ENCODE results near the gene GALNT2. TPM values are rescaled to one million over a fixed set of nuclear protein-coding genes. Genes with fewer than 3 reads are reported as not detected.

Gene GALNT2
- total and polyA plus RNA-seq, 2 of the 13 experiments (the other 11 are each of a cell fraction or from before 2014, with no cell fraction given) = 39.3 to 39.6 TPM

- no peak for FAIRE-seq
- WGBS (ENCODE audit: low lambda C conversion rate) = 99% methylated on average over 8 of the region's 10 CpGs
- BruUV-seq (replicated peaks) = no TSS peak
- ChIA-PET CTCF (ENCODE audit: low intra/inter-chr PET ratio, low total read pairs) (no interaction called here), POLR2A (interaction anchor here (1.2 kb wide), 1 partner anchor 21 kb away, joined by 5 read pairs; no protein-coding TSS in a partner anchor)
- peaks cover 78% of the 10 kb centered on the region for H3K79me2 ChIP-seq (ENCODE audit: insufficient read depth, low read length)
- H4K20me1 ChIP-seq (ENCODE audit: insufficient read depth, low read length) = peaks cover 27% of the 10 kb centered on the region; the same call in 1 of the 2 replicates
- TF ChIP-seq, protein P1, sequence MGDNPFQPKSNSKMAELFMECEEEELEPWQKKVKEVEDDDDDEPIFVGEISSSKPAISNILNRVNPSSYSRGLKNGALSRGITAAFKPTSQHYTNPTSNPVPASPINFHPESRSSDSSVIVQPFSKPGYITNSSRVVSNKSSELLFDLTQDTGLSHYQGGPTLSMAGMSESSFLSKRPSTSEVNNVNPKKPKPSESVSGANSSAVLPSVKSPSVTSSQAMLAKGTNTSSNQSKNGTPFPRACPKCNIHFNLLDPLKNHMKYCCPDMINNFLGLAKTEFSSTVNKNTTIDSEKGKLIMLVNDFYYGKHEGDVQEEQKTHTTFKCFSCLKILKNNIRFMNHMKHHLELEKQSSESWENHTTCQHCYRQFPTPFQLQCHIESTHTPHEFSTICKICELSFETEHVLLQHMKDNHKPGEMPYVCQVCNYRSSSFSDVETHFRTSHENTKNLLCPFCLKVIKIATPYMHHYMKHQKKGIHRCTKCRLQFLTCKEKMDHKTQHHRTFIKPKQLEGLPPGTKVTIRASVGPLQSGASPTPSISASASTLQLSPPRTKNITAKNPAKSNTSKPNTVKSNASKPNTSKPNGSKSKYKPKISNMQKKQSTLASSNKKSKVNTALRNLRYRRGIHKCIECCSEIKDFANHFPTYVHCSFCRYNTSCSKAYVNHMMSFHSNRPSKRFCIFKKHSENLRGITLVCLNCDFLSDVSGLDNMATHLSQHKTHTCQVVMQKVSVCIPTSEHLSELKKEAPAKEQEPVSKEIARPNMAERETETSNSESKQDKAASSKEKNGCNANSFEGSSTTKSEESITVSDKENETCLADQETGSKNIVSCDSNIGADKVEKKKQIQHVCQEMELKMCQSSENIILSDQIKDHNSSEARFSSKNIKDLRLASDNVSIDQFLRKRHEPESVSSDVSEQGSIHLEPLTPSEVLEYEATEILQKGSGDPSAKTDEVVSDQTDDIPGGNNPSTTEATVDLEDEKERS (CRISPR knock-in tag; IDR thresholded peaks at IDR 0.05) = no peak
- TF ChIP-seq PBX2 (CRISPR knock-in tag; IDR thresholded peaks at IDR 0.05) (no peak), LRRFIP1 (CRISPR knock-in tag; conservative IDR thresholded peaks at IDR 0.05) (no peak), TRIM22 (IDR thresholded peaks at IDR 0.05) (no peak), ZNF790 (CRISPR knock-in tag; IDR thresholded peaks at IDR 0.05; ENCODE audit: borderline replicate concordance) (no peak), CSRNP2 (CRISPR knock-in tag; conservative IDR thresholded peaks at IDR 0.05; ENCODE audit: low read depth) (no peak), PHF8 (CRISPR knock-in tag; IDR thresholded peaks at IDR 0.05) (no peak)
- TF ChIP-seq, protein P2, sequence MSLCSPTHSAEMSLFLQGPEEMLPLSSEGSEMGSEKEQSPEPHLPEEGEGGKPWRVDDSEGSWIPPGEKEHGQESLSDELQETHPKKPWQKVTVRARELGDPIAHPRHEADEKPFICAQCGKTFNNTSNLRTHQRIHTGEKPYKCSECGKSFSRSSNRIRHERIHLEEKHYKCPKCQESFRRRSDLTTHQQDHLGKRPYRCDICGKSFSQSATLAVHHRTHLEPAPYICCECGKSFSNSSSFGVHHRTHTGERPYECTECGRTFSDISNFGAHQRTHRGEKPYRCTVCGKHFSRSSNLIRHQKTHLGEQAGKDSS (CRISPR knock-in tag; IDR thresholded peaks at IDR 0.05; ENCODE audit: borderline replicate concordance, low read depth) = no peak
- TF ChIP-seq, protein P3, sequence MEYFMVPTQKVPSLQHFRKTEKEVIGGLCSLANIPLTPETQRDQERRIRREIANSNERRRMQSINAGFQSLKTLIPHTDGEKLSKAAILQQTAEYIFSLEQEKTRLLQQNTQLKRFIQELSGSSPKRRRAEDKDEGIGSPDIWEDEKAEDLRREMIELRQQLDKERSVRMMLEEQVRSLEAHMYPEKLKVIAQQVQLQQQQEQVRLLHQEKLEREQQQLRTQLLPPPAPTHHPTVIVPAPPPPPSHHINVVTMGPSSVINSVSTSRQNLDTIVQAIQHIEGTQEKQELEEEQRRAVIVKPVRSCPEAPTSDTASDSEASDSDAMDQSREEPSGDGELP (IDR thresholded peaks at IDR 0.05; ENCODE audit: borderline replicate concordance, low read depth) = no peak
- intact Hi-C loops (cut with micrococcal nuclease; ENCODE audit: unreplicated experiment) (no loop called here), in situ Hi-C loops (cut with HindIII; ENCODE audit: extremely low pct_ligation_motif_present, low pct_unique_long_range_greater_than_20kb) (no loop called here)
- H3K4me3 ChIP-seq (replicated peaks in 1 of 3; ENCODE audit: insufficient read depth in 1 of 3, low read depth in 2 of 3, low read length in 3 of 3) = no peak overlapping the region
- H3K4me1 ChIP-seq (ENCODE audit: insufficient read depth, low read length) = peaks cover 14% of the 10 kb centered on the region
- H3K27me3 ChIP-seq (ENCODE audit: control insufficient read depth in 1 of 2, insufficient read depth in 2 of 2, low read length in 2 of 2) = no peaks in the 10 kb centered on the region
- H3K4me2 ChIP-seq (ENCODE audit: low read depth, low read length) = no peak overlapping the region
- H3K9ac ChIP-seq (ENCODE audit: insufficient read depth, low read depth, low read length) = no peak overlapping the region
- no peaks in the 10 kb centered on the region for H3K9me3 ChIP-seq (ENCODE audit: low read length)
- no peak; the same call in 2 of the 3 replicates for ATAC-seq
- peaks cover 1 to 5% of the 10 kb centered on the region in 2 experiments; a peak in 3 of 5 replicates for H3K36me3 ChIP-seq (replicated peaks in 1 of 2; ENCODE audit: control insufficient read depth in 1 of 2, insufficient read depth in 2 of 2, low read length in 2 of 2)
- no peak for DNase-seq (ENCODE audit: low spot score)
- H2AFZ ChIP-seq (ENCODE audit: low read length) = no peak overlapping the region
- H3K27ac ChIP-seq (ENCODE audit: extremely low read length, insufficient read depth, low read length) = no peak overlapping the region
Measured at GRCh38 chr1:230083746-230084407, 16.8 kb downstream of the GALNT2 start.

Measured in HepG2 (cell line).